Hippocampal formation (tissue), 2 donors: ENCODE measurements around the gene TMEM271.

ENCODE experiments used
- DNase-seq, 2 donors: peaks; one replicate each; lab custom pipeline; 2025; lab: John Stamatoyannopoulos, UW

Gene TMEM271

GRCh38 chr4:534101-534575 is 42.0 kb downstream of the TMEM271 start:
- no peak for DNase-seq

GRCh38 chr4:533318-534100 is 42.6 kb downstream of the TMEM271 start:
- DNase-seq, result no peak

DNA sequence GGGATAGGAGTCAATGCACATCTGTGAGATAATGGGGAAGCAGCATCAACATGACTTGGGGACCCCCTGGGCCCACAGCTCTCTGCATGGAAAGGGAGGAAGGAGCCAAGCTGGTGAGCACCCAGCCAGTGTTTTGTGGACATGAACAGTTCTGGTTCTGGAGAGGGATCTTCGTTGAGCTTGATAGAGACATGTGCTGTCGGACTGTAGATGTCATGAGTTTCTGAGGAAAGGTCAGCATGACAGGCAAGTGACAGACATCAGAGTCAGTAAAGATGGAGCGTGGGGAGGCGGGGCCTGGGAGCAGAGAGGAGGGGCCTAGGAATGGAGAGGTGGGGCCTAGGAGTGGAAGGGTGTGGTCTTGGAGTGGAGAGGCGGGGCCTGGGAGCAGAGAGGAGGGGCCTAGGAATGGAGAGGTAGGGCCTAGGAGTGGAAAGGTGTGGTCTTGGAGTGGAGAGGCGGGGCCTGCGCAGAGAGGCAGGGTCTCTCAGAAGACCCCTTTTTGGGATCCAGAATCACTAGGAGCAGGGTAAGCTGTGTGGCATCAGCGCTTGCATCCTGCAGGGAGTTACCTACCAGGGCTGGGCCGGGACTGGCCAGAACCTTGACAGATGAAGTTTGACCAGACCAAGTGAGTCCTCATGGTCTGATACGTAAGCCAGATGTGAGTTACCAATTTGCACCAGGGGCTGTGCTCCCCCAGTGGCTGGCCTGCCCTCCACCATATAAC is 43.3 kb downstream of the TMEM271 start:
- no peak for DNase-seq

- no peak for DNase-seq
These were observed 44.2 kb downstream of the TMEM271 start for GRCh38 chr4:531721-532565.

DNA sequence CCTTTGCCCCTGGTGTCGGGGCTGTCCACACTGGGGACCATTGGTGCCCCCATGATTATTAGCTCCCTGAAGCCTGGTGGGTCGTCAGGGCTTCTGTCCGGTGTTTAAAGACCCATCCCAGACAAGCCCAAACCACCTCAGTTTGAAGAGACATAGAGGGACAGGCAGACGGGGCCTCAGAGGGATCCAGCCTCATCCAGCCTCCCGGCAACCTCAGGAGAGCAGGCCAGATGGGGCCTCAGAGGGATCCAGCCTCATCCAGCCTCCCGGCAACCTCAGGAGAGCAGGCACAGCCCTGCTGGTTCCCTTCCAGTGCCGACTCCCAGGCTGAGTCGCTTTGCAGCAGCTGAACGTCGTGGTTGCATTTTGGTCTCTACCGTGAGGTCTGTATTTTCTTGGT is 45.0 kb downstream of the TMEM271 start:
- DNase-seq, result no peak

DNA sequence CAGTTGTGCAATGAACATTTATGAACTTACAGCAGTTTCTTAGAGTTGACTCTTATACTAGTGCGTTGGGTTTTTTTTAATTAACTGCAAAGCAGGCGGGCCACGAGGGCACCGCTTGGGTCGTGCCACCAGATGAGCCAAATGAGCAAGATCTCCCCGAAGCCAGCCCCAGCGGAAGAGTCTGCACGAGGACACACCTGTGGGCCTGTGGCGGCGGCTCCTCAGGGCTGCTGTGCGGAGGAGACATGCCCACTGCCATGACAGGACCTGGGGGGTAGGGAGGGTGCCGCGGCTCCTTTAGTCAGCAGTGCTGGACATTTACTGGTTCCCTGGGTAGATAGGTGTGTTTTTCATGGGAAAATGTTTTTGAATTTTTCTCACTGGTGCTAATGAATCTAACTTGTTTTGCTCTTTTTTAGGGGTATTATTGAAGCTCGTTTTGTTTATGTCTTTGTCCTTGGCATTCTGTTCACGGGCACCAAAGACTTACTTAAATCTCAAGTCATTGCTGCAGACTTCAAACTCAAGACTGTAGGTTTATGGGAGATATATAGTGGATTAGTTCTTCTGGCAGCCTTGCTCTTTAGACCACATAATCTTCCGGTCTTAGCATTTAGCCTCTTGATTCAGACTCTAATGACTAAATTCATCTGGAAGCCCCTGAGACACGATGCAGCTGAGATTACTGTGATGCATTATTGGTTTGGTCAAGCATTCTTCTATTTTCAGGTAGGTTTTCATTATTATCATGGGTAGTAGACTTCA is 45.9 kb downstream of the TMEM271 start:
- no peak for DNase-seq

GRCh38 chr4:529563-529962 is 46.5 kb downstream of the TMEM271 start:
- no peak for DNase-seq

- no peak for DNase-seq
These were observed 47.3 kb downstream of the TMEM271 start for GRCh38 chr4:528835-529234.

DNA sequence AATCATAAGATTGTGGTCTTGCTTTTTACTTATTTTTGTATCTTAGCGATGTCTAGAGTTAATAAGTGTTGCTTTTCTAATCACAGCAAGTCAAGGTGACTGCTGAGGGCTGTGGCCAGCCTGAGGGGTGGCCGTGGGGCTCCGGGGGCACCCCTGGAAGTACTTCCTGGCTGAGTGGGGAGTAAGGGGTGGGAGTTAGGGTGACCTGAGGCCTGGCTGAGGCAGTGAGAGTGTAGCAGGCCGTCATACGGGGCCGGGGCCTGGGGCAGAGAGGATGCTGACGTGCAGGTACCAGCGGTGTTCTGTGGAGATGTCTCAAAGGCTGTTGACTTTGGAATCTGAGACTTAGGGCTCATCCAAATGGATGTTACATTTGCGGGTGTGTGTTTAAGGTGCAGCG is 47.8 kb downstream of the TMEM271 start:
- DNase-seq, result no peak

DNA sequence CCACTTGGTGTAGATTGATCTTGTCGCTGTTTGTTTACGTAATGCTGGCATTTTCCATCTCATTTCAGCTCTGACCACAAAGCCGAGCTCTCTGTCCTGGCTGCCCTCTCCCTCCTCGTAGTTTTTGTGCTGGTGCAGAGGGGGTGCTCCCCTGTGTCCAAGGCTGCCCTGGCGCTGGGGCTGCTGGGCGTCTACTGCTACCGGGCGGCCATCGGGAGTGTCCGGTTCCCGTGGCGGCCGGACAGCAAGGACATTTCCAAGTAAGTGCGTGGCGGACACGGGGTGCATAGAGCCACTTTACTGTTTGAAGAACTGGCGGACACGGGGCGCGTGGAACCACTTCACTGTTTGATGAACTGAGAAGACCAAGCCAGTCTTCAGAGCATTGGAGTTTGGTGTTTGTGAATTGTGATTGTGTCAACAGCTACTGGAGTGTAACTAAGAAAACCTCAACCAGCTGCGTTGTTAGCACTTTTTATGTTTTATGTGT is 49.1 kb downstream of the TMEM271 start:
- no peak for DNase-seq

DNA sequence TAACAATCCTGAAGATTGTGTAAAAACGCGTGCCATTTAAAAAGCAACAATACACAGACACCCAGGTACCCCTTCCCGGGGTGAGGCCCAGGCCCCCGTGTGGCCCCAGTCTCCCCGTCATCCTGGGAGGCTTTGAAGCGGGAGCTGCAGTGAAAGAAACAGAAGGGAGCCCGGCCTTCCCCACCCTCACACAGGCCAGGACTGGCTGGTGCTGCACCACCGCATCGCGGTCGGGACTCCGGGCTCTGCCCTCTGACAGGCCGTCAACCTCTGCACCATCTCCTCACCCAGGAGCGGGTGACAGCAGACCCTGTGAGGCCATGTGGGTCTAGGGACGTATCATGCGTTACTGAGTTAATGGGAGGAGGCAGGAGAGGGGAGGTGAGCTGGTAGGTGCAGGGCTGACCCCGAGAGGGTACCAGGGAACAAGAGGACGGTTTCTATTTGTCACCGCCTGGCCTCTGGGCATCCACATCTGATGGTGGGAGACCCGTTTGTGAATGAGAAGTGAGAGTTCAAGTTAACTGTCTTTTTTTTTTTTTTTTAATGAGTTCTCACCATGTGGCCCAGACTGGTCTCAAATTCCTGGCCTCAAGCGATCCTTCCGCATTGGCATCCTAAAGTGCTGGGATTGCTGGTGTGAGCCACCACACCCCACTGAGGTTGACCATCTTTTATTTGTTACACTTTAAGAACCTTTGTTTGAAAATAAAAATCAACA is 49.7 kb downstream of the TMEM271 start:
- no peak for DNase-seq

GRCh38 chr4:525660-526059 is 50.4 kb downstream of the TMEM271 start:
- no peak for DNase-seq

GRCh38 chr4:524196-524595 is 51.9 kb downstream of the TMEM271 start:
- no peak for DNase-seq
